GM12872 (cell line): ENCODE measurements around the gene RNF149.

Source experiments
- TF ChIP-seq, protein P1 (sequence below): IDR thresholded peaks from 3 replicates; pipeline ENCODE4 v1.5.1; 2011; ENCODE audit warnings: low read depth, mild to moderate bottlenecking, low read length, moderate library complexity; ENCODE audit not compliant: insufficient read depth

The RNF149 gene

GRCh38 chr2:101308432-101309210 is at the start of gene RNF149:
Gene RNF149, minus strand, starts transcription at chr2:101308701. Its CDS starts 113 bp downstream, at chr2:101308588.
- TF ChIP-seq, protein P1, sequence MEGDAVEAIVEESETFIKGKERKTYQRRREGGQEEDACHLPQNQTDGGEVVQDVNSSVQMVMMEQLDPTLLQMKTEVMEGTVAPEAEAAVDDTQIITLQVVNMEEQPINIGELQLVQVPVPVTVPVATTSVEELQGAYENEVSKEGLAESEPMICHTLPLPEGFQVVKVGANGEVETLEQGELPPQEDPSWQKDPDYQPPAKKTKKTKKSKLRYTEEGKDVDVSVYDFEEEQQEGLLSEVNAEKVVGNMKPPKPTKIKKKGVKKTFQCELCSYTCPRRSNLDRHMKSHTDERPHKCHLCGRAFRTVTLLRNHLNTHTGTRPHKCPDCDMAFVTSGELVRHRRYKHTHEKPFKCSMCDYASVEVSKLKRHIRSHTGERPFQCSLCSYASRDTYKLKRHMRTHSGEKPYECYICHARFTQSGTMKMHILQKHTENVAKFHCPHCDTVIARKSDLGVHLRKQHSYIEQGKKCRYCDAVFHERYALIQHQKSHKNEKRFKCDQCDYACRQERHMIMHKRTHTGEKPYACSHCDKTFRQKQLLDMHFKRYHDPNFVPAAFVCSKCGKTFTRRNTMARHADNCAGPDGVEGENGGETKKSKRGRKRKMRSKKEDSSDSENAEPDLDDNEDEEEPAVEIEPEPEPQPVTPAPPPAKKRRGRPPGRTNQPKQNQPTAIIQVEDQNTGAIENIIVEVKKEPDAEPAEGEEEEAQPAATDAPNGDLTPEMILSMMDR = no peak

GRCh38 chr2:101357376-101357775 is 48.9 kb upstream of the RNF149 start:
- TF ChIP-seq, protein P1 = no peak

DNA sequence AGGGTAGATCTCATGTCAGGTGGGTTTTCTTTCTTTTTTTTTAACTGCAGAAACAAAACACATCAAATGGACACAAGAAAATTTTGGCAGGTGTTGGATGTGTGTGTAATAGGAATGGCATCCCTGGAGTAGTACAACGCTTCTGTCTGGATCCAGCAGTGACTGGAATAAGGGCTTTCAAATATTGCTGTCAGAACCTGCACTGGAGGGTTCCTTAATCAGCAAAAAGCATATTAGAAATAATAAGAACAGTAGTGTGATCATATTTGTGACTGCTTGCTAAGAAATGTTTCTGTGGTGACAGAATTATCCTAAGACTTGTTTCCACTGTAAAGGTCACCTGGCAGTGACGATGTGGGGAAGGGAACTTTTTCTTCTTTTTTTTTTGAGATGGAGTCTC is 48.0 kb upstream of the RNF149 start:
- TF ChIP-seq, protein P1 = no peak

DNA sequence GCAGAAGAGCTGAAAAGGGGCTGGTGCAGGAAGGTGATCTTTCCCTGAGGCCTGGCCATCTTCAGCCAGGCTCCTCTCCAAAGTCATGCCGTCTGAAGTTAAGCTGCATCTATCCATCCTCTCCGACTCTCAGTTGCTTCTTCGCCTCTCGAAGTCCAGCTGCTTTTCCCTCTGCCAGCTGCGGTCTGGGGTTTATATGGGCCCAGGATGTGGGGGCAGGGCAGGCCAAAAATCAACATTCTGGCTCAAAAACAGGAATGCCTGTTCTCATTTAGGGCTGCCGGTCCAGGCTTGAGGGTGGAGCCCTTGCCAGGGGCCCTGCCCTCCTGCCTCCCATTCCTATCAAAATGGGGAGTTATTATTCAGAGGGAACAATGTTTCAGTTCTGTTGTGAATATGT is 47.6 kb upstream of the RNF149 start:
- TF ChIP-seq, protein P1 = no peak

- TF ChIP-seq, protein P1 = no peak
These were observed 47.0 kb upstream of the RNF149 start for GRCh38 chr2:101355401-101356054.

- TF ChIP-seq, protein P1 = no peak
These were observed 46.2 kb upstream of the RNF149 start for GRCh38 chr2:101354420-101355311.

DNA sequence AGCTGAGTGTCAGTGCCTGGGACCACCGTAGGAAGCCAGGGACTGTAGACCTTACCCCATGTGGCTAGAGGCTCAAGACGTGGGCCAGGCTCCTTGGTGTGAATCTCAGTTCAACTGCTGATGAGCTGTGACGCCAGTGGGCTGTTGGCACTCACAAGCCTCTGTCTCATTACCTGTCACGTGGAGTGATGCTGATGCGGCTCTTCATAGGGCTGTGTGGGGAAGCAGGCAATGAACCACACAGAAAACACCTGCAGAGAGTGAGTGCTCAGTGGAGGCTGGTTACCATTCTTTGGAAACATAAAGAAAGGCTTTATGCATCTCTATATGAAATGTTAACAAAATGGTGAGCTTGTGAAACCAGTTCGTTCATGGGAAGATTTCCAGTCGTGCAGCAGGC is 42.7 kb upstream of the RNF149 start:
- TF ChIP-seq, protein P1 = no peak
